GM12872 (cell line): ENCODE results near the gene MEGF11.

Experiments
- TF ChIP-seq, protein P1 (sequence below): IDR thresholded peaks from 3 replicates; pipeline ENCODE4 v1.5.1; 2011; ENCODE audit warnings: low read depth, mild to moderate bottlenecking, low read length, moderate library complexity; ENCODE audit not compliant: insufficient read depth

Gene MEGF11

DNA sequence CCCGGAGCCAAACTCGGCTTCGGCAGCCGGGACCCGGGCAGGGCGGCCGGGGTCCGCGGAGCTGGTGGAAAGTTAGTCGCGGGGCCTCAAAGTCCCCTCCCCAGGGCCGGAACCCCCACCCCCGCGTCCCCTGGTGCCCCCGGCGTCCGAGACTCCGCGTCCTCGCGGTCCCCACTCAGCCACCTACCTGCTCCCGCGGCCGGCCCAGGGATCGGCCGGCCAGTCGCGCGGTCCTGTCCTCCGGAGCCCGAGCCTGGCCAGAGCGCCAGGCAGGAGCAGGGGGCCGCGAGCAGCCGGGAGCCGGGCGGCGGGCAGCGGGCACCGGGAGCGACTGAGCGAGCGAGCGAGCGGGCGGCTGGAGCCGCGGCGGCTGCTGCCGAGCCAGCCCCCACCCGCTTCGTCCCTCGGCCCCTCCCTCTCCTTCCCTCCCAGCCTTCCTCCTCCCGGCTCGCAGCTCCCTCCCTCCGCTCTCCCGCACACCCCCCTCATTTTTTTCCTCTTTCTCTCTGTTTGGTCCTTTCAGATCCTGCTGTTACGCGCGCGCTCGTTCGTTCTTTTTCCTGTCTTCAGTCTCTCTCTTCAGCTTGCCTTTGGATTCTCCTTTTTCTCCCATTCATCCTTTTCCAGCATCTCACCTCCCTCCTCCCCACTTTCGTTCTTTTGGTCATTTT is at the start of gene MEGF11:
TSS of gene MEGF11 (minus strand) at position 333 of the 671 bp plus-strand sequence. CDS start 125,347 bp downstream, outside the sequence.
- TF ChIP-seq, protein P1, sequence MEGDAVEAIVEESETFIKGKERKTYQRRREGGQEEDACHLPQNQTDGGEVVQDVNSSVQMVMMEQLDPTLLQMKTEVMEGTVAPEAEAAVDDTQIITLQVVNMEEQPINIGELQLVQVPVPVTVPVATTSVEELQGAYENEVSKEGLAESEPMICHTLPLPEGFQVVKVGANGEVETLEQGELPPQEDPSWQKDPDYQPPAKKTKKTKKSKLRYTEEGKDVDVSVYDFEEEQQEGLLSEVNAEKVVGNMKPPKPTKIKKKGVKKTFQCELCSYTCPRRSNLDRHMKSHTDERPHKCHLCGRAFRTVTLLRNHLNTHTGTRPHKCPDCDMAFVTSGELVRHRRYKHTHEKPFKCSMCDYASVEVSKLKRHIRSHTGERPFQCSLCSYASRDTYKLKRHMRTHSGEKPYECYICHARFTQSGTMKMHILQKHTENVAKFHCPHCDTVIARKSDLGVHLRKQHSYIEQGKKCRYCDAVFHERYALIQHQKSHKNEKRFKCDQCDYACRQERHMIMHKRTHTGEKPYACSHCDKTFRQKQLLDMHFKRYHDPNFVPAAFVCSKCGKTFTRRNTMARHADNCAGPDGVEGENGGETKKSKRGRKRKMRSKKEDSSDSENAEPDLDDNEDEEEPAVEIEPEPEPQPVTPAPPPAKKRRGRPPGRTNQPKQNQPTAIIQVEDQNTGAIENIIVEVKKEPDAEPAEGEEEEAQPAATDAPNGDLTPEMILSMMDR, result no peak

DNA sequence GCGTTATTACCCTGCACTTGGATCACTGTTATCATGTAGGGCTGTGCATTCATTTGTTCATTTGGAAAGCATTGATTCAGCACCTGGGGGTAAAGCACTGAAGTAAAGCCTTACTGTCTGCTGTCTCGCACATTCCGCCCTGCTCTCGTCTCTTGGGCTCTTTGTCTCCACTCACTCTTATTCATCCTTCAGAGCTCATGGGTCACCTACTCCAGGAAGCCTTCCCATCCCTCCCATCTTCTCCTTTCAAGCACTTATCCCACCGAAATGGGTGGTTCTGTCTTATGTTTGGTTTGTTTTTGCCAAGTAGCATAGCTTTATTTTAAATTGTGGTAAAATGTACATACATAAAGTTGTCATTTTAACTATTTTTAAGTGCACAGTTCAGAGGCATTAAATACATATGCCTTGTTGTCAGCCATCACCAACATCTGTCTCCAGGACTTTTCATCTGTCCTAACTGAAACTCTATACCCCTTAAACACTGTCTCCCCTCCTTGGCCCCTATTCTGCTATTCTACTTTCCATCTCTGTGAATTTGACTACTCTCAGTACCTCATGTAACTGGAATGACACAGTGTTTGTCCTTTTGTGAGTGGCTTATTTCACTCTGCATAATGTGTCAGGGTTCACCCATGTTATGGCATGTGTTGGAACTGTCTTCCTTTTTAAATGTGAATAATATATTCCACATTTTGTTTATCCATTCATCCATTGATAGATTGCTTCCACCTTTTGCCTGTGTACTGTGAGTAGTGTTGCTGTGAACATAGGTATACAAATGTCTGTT is 49.1 kb upstream of the MEGF11 start:
- TF ChIP-seq, protein P1, result no peak

DNA sequence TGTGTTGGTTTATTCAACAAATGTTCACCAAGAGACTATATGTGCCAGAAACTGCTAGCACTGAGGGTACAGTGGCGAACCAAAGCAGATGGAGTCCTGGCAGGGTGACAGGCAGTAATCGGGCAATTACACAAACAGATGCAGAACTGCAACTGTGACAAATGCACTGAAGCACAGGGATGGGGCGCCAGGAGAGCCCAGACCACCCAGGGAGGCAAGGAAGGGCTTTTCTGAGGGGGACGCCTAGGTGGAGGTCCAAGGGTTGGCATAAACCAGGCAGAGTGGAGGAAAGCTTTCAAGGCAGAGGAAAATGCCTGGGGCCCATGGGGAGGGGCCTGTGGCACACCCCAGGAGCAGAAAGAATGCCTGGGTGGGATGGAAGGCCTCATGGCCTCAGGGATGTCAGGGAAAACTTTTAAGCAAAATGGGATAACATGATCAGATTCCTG is 45.3 kb upstream of the MEGF11 start:
- TF ChIP-seq, protein P1, result no peak

DNA sequence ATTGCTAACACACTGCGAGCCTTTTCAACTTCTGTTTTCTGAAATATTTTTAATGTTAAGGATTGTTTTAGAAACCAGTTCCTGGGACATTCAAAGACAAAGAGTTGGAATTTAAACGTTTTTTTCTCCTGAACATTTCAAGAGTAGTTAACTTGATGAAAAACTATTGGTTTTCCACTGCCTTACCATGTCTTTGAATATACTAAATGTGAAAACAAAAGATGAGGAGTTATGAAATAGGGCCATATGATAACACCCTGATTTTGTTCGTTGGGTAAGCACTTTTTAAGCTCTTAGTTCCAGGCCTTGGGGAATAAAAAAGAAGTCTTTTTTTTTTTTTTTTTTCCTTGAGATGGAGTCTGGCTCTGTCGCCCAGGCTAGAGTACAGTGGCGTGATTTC is 42.6 kb upstream of the MEGF11 start:
- TF ChIP-seq, protein P1, result no peak

DNA sequence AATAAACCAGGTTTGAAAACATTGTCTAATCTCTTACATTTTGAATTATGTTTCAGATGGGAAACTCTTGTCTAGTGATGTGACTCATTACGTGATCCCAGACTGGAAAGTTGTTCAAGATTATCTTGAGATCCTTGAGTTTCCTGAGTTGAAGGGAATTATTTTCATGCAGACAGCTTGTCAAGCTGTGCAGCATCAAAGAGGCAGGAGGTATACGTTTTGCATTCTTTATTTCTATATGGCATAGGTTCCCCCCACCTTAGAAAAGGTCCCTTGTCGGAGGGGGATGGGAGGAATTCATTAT is 41.3 kb upstream of the MEGF11 start:
- TF ChIP-seq, protein P1, result no peak

DNA sequence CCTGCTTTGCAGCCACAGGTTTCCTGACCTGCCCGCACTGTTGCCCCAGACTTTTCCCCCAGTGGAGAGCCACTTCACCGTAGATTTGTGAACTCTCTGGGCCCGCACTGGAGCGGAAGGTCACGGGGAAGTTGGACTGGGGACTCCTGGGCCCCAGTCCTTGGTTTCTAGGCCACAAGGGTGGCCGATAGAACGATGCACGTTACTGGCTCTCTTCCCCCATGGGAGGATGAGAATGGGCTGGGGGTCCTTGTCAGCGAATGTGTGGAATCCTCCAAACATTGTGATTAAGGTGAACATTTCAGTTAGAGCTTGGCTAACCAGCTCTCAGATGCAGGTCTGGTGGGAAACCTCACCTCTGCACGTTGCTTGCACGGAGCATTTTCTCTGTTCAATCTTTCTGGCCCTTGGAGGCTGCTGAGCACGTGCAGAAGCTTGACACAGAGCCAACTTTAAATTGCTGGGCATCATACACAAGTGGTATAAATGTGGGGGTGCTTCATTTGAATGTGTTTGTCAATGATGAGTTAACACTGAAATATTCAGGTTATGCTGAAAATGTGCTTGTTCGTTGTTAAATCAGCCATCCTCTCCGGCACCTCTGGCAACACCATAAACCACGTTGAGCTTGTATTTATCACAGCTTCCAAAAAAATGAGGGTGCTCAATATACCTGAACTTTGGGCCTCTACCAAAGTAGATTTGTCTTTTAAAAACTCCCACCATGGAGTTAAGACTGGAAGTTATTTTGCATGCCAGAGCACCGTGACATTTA is 40.8 kb upstream of the MEGF11 start:
- TF ChIP-seq, protein P1, result no peak

DNA sequence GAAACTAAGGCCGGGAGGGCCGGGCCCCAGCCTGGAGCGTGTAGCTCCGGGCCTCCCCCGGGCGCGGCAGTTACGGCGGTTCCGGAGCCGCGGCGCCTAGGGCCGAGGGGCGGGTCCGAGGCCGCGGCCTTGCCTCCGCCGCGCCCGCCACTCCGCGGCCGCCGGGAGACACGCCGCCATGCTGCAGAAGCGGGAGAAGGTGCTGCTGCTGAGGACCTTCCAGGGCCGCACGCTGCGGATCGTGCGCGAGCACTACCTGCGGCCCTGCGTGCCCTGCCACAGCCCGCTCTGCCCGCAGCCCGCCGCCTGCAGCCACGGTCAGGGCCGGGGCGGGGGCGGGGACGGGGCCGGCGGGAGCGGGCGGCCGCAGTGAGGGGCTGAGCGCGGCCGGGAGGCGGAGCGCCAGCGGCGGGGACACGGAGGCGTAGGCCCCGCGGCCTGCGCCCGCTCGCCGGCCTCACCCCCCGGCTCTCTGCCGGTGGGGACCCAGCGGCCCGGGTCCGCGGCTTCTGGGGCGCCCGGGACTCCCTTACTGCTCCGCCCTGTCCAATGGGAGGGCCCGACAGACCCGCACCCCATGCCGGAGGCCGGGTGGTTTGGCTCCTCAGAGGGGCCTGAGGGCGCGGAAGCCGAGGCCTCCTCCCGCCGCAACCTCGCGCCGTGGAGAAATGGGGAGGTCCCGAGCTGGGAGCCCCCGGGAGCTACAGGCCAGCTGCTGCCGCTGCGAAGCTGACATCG is 40.0 kb upstream of the MEGF11 start, which contains the start of gene DIS3L:
TSS of gene DIS3L (plus strand) at position 150 of the 738 bp plus-strand sequence. CDS start at position 179, 29 bp downstream.
- TF ChIP-seq, protein P1, result no peak
